ENCODE results near the gene DOCK4.

Gene DOCK4

GRCh38 chr7:112190120-112190519, 16.1 kb downstream of the DOCK4 start:
- in situ Hi-C loops (cut with MboI; ENCODE audit: low sequenced_read_pairs) = no loop called here

GRCh38 chr7:112189691-112190090, 16.5 kb downstream of the DOCK4 start:
- in situ Hi-C loops (cut with MboI; ENCODE audit: low sequenced_read_pairs) = no loop called here

- in situ Hi-C loops (cut with MboI; ENCODE audit: low sequenced_read_pairs) = no loop called here
Measured at GRCh38 chr7:112188257-112188656, 17.9 kb downstream of the DOCK4 start.

GRCh38 chr7:112186300-112186699, 19.9 kb downstream of the DOCK4 start:
- in situ Hi-C loops (cut with MboI; ENCODE audit: low sequenced_read_pairs) = no loop called here

GRCh38 chr7:112185005-112185834, 21.0 kb downstream of the DOCK4 start:
- in situ Hi-C loops (cut with MboI; ENCODE audit: low sequenced_read_pairs) = no loop called here

GRCh38 chr7:112184455-112184854, 21.7 kb downstream of the DOCK4 start:
- in situ Hi-C loops (cut with MboI; ENCODE audit: low sequenced_read_pairs) = no loop called here

GRCh38 chr7:112183266-112183665, 22.9 kb downstream of the DOCK4 start:
- in situ Hi-C loops (cut with MboI; ENCODE audit: low sequenced_read_pairs) = no loop called here

- in situ Hi-C loops (cut with MboI; ENCODE audit: low sequenced_read_pairs) = no loop called here
Measured at GRCh38 chr7:112182749-112183148, 23.4 kb downstream of the DOCK4 start.

GRCh38 chr7:112180223-112180622, 26.0 kb downstream of the DOCK4 start:
- in situ Hi-C loops (cut with MboI; ENCODE audit: low sequenced_read_pairs) = no loop called here

- in situ Hi-C loops (cut with MboI; ENCODE audit: low sequenced_read_pairs) = no loop called here
Measured at GRCh38 chr7:112176693-112177415, 29.3 kb downstream of the DOCK4 start.

GRCh38 chr7:112176241-112176640, 30.0 kb downstream of the DOCK4 start:
- in situ Hi-C loops (cut with MboI; ENCODE audit: low sequenced_read_pairs) = no loop called here

GRCh38 chr7:112174192-112174591, 32.0 kb downstream of the DOCK4 start:
- in situ Hi-C loops (cut with MboI; ENCODE audit: low sequenced_read_pairs) = no loop called here

GRCh38 chr7:112173568-112173905, 32.7 kb downstream of the DOCK4 start:
- in situ Hi-C loops (cut with MboI; ENCODE audit: low sequenced_read_pairs) = no loop called here

GRCh38 chr7:112172870-112173567, 33.2 kb downstream of the DOCK4 start:
- in situ Hi-C loops (cut with MboI; ENCODE audit: low sequenced_read_pairs) = no loop called here

- in situ Hi-C loops (cut with MboI; ENCODE audit: low sequenced_read_pairs) = no loop called here
Measured at GRCh38 chr7:112171673-112172072, 34.5 kb downstream of the DOCK4 start.

GRCh38 chr7:112168915-112169314, 37.3 kb downstream of the DOCK4 start:
- in situ Hi-C loops (cut with MboI; ENCODE audit: low sequenced_read_pairs) = no loop called here

- in situ Hi-C loops (cut with MboI; ENCODE audit: low sequenced_read_pairs) = no loop called here
Measured at GRCh38 chr7:112167147-112167546, 39.1 kb downstream of the DOCK4 start.

- in situ Hi-C loops (cut with MboI; ENCODE audit: low sequenced_read_pairs) = no loop called here
Measured at GRCh38 chr7:112162784-112163506, 43.3 kb downstream of the DOCK4 start.

GRCh38 chr7:112162142-112162766, 43.9 kb downstream of the DOCK4 start:
- in situ Hi-C loops (cut with MboI; ENCODE audit: low sequenced_read_pairs) = no loop called here

- in situ Hi-C loops (cut with MboI; ENCODE audit: low sequenced_read_pairs) = no loop called here
Measured at GRCh38 chr7:112161253-112162141, 44.7 kb downstream of the DOCK4 start.

Data from HL-60/S4 (cell line).